HL-60/S4 treated with retinoic acid at 250 ng/mL for 4 days and 3 days (cell line): ENCODE measurements around the gene PRKAG3.
"Not testable (repeated sequence)": the region's sequence is repeated elsewhere in the genome, so short reads cannot be mapped to it uniquely, and the experiment has no call there.

Source experiments
- in situ Hi-C: fragments of 300-500 bp; cut with MboI; formaldehyde crosslinking; loops from 2 replicates; pipeline ENCODE4 v1.7.0; 2022; ENCODE audit warnings: low sequenced_read_pairs

Gene PRKAG3

DNA sequence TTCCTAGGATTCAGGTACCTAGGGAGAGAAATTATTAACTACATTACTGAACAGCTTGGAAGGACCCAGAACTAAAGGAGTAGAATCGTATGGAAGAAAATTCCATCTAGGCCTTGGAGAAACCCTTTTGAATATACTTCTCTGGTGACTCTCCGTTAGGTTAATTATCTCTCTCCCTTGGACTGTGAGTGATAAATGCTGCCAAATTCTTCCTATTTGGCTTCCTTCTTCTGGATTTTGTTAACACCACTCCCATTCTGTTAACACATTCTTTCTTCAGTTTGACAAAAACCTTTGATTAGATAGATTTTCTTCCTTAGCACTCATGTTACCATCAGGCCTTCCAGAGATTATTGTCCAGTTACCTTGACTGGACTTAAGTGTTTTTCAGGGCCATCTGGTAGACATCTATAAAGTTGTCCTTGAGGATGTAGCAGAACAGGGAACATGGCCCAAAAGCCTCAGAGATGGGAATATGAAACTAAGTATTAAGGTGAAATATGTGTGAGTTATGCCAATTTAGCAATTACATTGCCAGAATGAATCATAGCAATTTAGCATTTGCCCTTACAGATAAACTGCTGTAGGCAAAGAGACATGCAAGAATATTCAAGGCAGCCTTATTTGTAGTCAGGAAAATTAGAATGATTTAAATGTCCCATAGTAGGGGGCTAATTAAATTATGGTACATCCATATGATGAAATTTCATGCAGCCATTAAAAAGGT, 42.9 kb downstream of the PRKAG3 start:
- in situ Hi-C loops = no loop called here

DNA sequence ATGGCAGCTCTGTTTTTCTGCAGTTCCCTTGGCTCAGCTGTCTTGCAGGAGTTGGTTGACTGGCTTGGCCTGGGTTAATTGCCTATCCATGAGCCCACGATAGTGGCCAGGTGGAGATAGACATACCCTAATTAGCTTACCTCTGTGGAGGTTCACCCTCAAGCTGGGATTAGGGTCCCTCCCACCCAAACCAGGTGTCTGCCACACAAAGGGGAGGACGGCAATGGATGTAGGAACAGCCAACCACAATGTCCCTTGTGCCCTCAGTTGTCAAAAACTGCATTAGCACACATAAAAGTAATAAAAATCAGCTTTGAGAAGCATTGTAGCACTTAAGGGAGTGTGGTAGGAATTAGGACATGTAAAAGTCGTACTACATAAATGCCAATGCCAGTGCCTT, 45.5 kb downstream of the PRKAG3 start:
- in situ Hi-C loops = no loop called here

DNA sequence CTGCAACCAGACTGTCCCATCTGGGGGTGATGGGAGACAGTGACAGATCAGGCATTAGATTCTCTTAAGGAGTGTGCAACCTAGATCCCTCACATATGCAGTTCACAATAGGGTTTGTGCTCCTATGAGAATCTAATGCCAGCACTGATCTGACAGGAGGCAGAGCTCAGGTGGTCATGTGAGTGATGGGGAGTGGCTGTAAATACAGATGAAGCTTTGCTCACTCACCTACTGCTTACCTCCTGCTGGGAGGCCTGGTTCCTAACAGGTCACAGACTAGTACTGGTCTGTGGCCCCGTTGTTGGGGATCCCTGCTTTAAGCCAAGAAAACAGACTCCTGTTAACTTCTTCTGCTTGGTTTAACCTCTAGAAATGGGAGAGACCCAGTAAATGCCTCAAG, 46.5 kb downstream of the PRKAG3 start:
- in situ Hi-C loops = no loop called here

DNA sequence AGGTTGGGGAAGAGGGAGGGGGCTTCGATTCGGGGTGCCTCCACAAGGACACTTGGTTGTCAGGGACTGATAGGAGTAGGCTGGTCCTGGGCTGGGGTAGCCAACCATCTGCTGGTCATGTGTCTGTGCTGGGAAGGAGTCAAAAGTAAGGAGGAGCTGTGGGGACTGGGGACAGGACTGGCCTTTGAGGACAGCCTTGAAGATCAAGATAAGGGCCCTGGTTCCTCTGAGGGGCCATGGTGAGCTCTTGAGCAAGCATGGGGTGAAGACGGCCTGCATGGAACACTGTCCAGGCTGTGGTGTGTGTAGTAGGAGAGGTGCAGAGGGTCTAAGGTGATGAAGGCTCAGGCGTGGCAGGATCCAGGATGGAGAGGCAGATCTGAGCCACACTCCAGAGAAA, 47.9 kb downstream of the PRKAG3 start:
- in situ Hi-C loops = no loop called here

DNA sequence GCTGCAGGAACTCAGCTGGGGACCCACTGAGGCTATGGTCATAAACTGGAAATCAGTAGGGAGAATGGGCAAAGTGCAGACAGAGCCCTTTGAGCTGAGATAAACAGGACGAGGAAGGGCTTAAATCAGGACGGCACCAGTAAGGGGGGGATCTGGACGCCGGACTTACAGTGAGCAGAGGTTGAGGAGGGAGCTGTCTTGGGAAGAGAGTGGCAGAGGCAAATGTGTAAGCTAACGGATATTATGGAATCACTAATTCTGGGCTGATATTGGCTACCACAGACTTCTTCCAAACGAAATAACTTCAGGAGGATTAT, 49.1 kb downstream of the PRKAG3 start:
- in situ Hi-C loops = no loop called here

DNA sequence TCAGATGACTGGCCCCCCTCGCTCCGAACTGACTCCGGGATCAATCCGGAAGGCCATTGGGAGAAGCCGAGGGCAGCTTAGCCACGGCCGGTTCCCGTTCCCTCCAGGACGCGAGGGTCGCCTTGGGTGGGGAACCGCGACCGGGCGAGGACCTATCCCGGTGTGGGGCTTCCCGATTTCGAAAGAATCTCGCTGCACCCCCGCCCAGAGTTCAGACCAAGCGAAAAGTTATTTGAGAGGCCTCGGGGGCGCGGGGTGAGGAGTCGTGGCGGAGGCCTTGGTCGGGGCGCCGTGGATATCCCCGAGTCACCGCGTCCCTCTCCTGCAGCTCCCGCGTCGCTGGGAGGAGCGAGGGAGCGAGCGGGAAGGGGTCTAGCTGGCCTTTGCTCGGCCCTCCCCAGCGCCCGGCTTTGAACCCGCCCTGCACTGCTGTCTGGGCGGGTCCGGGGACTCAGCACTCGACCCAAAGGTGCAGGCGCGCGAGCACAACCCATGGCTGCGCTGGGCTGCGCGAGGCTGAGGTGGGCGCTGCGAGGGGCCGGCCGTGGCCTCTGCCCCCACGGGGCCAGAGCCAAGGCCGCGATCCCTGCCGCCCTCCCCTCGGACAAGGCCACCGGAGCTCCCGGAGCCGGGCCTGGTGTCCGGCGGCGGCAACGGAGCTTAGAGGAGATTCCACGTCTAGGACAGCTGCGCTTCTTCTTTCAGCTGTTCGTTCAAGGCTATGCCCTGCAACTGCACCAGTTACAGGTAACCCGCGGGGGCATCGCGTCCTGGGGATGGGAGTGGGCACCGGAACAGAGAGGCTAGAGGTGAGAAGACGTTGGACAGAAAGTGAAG, 49.7 kb downstream of the PRKAG3 start, which contains the start of gene CYP27A1:
CYP27A1 (plus strand) TSS at position 457 of the 837 bp plus-strand sequence; CDS start at position 493, 36 bp downstream.
- in situ Hi-C loops = no loop called here

DNA sequence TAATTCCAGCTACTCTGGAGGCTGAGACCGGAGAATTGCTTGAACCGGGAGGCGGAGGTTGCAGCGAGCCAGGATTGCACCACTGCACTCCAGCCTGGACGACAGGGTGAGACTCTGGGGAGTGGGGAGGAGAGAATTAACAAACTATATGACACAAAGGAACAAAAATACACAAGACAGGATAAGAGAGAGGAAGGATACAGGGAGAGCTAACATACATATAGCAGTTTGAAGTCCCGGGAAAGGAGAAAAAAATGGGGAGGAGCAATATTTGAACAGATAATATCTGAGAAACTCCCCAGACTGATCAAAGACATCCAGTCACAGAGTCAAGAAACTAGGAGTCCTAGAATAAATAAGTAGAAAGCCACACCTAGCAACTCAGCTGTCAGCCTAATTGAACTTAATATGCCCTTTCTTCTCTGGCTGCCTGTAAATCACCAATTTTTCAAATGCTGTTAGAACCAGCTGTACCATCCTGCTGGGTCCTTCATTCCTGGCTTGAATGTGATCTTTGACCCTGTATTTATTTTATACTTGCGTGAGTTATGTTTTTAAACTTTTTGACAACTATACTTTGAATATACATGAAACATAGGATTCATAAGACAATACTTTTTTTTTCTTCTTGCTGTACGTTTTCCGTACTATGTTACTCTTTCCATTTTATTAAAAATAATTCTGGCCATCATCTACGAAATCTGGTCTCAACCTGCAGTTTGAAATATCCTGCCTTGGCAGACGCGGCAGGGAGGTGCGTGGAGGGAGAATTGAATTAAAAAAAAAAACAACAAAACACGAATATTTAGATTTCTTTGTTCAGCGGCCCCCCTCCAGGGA, 50.5 kb downstream of the PRKAG3 start:
- in situ Hi-C loops = no loop called here

DNA sequence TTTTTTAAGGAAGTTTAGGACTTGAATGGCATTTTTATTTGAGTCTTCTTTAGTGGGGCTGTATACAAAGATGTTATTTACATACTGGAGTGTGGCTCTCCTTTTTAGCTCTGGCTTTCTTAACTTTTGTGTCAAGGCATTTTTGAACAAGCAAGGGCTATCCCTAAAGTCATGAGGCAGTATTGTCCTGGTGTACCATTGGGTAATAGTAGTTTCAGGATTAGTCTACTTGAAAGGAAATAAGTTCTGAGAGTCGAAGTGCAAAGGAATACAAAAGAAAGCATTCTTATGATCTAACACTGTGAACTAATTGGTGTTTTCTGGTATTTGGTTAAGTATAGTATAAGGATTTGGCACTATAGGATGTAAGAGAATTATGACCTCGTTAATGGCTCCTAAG, 51.6 kb downstream of the PRKAG3 start:
- in situ Hi-C loops = no loop called here

DNA sequence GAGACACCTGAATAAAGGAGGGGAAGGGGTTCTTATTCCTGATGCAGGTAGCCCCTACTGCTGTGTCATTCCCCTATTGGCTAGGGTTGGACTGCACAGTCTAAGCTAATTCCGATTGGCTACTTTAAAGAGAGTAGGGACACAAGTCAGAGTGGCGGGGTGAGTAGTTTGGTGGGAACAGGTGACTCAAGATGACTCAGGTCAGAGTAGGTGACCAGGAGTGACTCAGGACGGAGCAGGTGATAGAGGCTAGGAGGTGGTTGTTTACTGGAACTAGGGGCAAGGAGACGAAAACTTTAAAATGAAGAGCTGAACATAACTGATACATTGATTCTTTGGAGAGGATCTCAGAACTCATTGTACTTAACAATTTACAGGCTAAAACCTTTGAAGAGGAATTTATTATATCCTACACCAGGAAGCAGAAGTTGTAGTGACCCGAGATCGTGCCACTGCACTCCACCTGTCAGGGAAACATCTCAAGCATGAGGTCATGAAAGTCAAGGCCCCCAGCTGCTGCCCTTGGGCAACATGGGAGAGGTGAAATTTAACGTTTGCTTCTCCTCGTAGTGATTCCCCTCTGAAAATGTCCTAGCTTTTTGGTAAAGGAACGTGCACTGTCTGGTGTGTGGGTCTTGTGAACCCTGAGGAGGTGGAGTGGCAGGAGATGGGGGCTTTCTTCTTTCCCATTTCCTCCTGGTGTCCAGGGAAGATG, 54.2 kb downstream of the PRKAG3 start:
- in situ Hi-C loops = no loop called here

DNA sequence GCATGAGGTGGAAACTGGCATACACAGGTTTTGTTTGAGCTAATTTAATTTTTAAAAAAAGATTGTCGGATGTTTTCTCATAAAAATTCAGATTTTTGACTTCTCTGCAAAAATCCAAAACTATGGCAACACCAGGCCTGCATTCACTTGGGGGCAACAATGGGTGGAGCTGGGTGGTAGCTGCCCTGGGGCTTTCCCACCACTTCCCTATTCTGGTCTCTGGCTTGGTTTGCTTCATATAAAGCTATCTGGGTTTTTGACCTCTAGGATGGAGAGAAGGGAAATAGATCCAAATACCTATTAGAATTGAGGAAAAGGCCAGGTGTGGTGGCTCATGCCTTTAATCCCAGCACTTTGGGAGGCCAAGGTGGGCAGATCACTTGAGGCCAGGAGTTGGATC, 55.1 kb downstream of the PRKAG3 start:
- in situ Hi-C loops = no loop called here

DNA sequence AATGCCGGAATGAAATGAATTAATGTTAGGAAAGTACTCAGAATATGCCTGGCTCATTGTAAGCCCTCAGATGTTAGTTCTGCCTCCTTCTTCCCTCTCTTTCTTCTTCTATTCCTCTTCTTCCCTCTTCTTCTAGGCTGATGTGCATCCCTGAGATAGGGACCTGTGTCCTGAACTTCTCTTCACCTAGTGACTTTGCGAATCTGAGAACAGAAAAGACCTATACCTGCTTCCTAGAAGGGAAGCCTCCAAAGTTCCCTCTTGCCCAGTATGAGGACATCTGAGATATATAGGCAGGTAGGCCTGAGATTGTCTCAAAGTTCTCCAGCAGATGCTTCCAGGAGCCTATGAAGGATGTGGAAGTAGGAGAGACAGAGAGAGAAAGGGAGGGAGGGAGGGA, 57.7 kb downstream of the PRKAG3 start:
- in situ Hi-C loops = no loop called here

DNA sequence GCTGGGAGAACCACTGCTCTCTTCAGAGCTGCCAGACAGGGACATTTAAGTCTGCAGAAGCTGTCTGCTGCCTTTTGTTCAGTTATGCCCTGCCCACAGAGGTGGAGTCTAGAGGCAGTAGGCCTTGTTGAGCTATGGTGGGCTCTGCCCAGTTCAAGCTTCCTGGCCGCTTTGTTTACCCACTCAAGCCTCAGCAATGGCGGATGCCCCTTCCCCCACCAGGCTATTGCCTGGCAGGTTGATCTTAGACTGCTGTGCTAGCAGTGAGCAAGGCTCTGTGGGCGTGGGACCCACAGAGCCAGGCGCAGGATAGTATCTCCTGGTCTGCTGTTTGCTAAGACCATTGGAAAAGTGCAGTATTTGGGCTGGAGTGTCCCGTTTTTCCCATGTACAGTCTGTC, 58.8 kb downstream of the PRKAG3 start:
- in situ Hi-C loops = not testable (repeated sequence)
